HCEC 1CT (cell line): Measurements from ENCODE around the gene INPP4B.

ENCODE experiments used
- DNase-seq: peaks from one replicate; pipeline ENCODE4 v3.0.0-alpha.2; 2017

The INPP4B gene

GRCh38 chr4:142463206-142463605 lies 382.9 kb downstream of the INPP4B start:
- no peak for DNase-seq

DNA sequence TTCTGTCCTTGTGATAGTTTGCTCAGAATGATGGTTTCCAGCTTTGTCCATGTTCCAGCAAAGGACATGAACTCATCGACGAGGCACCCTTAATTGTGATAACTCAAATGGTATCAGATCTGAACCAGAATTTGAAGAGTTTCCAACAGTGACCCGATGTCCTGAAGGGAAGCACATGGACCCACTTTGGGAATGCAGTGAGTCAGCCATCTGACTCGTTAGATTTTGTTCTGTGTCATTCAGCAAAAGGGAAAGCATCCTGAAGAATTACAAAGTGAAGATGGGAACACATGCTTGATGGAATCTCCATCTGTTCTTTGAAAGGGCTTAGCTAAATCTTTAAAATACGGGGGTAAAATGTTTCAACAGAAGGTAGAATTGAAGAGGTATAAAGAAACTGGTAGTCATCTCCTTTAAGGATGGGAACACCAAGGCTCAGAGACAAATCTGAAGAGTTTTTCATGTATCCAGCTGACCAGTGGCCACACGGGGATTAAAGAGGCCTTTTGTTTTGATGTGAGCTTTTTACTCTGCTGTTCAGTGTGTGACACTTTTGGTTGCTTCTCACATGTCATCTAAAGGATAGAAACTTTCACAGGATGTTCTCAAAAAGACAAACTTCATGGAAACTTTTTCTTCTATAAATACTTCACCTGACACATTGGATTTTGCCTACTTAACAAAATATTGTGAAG lies 393.8 kb downstream of the INPP4B start:
- DNase-seq: peak; percentile 34

DNA sequence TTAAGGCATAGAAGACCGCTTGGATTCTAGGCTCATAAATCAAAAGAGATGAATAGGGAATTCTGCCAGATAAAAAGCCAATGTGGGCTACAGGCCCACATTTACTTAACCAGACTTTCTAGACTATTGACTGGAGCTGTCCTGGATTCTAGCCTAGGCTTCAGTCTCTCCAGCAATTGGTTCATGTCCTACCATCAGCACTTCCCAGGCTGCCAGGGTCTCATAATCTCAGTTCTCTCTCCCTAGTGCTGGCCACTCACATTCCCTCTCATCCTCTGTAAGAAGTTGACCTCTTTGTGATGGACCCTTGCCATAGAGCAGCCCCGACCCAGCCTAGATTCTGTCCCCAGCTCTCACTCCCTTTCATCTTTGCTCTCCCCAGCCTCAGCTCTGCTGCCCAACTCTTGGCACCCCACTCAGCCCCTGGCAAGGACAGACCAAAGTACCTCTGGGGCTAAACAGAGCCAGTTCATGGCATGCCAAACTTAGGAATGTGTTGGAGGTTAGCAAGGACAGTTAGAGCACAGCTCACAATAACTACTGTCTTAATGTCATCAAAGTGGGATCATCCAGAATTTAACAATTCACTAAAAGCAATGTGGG lies 396.2 kb downstream of the INPP4B start:
- no peak for DNase-seq

DNA sequence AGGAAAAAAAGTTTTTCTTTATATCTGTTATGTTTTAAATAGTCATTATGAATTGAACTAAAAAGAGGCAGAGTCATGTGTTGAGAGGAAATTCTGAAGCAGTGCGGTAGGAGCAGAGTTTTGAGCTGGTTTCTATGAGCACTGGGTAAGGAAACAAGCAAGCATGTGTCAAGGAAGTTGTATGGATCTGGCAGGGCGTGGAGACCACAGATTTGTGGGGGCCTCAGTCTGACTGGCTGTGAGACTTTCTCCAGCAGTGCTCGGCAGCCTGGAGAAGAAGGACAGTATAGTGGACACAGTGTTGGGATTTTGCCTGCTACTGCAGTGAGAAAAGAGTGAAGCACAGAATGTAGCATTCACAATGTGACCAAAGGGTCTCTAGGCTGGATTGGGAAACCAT lies 399.1 kb downstream of the INPP4B start:
- DNase-seq: no peak

DNA sequence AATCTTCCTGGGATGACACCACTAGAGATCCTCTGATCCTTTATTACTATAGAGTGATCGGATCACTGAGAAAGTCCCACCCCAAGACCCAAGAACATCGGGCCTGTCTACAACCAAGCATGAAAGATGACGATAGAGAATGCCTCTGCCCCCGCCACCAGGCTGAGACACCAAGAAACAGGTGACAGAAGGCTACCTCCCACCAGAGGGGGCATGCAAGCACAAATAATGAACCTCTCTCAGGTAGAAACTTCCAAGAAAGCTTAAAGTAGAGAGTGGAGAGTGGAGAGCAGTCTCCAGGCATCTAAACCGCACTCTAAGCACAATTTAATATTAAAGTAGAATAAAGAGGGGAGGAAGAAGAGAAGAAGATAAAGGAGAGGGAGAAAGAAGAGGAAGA lies 402.6 kb downstream of the INPP4B start:
- DNase-seq: no peak

- no peak for DNase-seq
Measured at GRCh38 chr4:142440093-142440492, 406.0 kb downstream of the INPP4B start.

GRCh38 chr4:142435599-142436235 lies 410.4 kb downstream of the INPP4B start:
- DNase-seq: no peak

GRCh38 chr4:142434519-142435224 lies 411.4 kb downstream of the INPP4B start:
- no peak for DNase-seq

- no peak for DNase-seq
Measured at GRCh38 chr4:142428715-142429114, 417.4 kb downstream of the INPP4B start.

DNA sequence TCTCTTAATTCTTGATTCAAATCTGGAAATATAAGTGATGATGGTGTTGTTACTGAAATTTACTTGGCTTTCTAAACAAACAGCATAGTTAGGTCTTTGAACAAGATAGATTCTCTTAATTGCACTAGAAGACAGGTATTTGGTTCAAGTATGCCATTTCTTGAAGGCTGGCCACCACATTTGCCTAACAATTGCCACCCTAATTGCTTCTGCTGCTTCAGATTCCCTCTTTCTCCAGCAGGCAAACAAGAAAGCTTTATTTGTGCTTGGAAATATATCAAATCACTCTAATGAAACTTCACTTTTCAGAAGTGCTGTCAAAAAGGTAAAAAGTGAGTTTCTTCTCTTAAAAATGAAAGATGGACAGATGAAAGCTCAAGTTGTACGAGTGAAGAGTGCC lies 418.6 kb downstream of the INPP4B start:
- DNase-seq: no peak

GRCh38 chr4:142423861-142424260 lies 422.2 kb downstream of the INPP4B start:
- DNase-seq: no peak

DNA sequence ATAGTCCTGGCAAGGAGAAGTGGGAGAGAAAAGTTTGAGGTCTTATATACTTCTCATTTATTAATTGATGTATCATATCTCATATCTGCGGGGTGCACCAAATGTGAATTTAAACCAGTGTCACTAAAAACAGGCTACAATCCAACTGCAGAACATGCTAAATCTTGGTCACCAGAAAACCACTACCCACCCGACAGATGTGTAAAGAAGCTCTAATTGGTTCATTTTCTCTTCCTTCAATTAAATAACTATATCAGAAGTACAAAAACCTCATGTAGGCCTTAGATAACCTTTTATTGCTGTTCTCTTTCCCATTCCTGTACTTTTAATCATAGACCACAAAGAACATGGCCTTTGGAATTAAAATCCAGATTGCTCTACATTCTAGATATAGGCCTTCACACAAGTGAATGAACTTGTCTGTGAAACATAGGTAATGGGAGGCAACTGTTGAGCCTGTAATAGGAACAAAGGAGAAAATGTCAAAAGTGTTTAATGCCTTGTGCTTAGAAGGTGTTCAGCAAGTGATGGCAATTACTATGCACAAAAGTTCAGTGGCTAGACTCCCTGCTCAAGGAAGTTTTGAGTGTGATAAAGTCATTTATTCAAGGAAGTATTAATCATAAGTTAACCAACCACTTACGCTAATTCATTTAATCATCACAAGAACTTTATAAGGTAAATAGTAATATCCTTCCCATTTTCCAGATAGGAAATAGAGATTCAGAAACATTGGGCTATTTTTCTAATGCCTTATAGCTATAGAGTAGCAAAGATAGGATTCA lies 425.6 kb downstream of the INPP4B start:
- no peak for DNase-seq

DNA sequence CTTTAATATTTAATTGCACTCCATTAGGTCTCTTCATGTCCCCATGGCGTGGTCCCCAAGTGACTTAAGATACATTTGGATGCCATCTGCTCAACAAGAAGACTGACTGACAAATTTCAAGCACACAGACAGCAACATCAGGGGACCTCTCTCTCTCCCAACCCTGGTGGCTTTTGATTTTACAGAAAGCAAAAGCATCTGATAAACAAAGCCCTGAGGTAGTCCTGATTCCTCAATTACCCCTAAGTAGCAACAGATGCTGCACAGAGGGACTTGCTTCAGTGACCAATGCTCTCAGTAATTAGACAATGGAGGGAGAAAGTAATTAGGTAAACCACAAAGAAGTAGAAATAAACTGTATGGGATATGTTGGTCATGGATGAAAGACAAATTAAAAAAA lies 426.4 kb downstream of the INPP4B start:
- no peak for DNase-seq

GRCh38 chr4:142418697-142419096 lies 427.4 kb downstream of the INPP4B start:
- DNase-seq: no peak

- DNase-seq: peak; percentile 25
Measured at GRCh38 chr4:142416711-142417275, 429.3 kb downstream of the INPP4B start.

DNA sequence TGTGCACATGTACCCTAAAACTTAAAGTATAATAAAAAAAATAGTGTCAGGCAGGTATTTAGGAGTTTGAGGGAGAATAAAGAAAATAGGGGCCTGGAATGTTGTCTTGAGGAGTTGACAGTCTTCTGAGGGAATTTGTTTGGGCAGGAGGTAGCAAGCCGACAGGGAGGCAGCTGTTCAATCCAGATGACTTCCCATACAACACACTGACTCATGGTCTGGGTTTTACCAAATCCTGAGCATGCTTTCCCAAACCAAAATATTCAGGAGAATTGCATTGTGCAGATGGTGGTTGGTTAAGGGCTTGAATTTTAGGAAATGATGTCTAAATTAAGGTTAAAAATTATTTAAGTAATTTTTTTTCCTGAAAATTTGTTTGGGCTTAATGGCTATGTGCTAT lies 430.0 kb downstream of the INPP4B start:
- DNase-seq: peak; percentile 68

DNA sequence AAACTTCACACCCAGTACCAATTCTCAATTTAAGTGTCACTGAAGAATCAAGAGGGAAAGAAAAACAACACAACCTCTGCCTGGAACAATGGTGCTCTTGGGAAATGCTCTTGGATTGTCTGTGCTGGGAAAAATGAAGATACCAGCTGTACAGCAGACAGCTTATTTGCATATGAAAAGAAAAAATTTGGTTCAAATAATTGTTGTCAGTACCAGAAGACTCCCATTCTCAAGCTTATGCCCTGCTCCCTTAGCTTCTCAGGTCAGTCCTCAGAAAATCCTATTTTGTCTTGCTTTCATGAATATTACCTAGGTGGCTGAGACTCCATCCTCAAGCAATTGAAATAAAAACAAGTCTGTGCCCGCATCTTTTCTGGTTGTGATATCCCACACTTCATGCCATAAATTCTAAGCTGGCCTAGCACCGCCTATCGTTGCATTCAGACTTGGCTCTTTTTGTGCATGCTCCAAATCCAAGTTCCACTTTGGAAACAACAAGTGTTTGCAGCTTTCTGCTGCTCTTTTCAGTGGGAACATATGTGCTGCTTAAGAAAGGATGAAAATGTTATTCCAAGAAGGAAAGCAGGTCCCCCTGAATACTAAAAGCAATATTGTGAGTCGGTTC lies 431.6 kb downstream of the INPP4B start:
- no peak for DNase-seq

GRCh38 chr4:142413485-142413884 lies 432.6 kb downstream of the INPP4B start:
- DNase-seq: no peak

GRCh38 chr4:142411993-142412392 lies 434.1 kb downstream of the INPP4B start:
- DNase-seq: no peak

DNA sequence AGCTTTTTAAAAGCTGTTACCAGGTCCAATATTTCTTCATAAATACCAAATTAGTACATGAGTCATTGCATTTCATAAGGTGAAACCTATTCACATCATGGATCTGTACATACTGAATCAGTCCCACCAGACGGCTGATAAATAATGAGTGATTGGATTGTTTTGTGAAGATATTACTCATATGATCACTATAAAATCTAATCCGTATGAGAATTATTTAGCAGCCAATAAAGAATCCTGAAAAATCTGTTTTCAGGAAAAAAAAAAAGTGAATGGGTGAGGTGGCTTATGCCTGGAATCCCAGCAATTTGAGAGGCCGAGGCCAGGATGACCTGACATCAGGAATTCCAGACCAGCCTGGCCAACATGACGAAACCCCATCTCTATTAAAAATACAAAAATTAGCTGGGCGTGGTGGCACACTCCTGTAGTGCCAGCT lies 438.1 kb downstream of the INPP4B start:
- DNase-seq: peak; percentile 81

- peak; percentile 57 for DNase-seq
Measured at GRCh38 chr4:142407596-142407995, 438.5 kb downstream of the INPP4B start.

DNA sequence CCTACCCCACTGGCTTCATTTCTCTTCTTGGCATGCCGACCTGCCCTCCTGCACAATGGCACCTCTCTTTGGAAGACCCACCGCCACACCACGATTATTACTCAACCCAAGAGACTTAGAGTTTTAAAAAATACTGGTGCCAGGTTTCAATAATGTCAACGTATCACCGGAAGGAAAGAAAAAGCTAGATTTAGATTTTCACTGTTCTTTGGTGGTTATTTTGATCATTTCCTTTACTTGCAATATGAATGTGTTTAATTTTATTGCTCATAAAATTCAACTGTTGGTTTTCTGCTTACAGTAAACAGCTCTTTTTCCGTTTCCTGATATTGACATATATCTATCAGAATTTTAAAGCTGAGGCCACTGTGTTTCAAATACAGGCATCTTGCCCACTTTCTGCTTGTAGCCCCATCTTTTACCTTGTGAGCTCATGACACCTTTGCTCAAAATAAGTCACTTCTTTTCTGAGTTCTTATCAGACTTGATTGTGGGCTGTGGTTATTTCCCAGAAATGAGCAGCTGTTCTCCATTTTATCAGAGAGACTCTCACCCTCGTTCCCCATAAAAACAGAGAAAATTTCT lies 439.1 kb downstream of the INPP4B start:
- no peak for DNase-seq
